Measurements from ENCODE around the gene ANKRD11. TPM values are rescaled to one million over a fixed set of nuclear protein-coding genes. Genes with fewer than 3 reads are reported as not detected.
"Not testable (repeated sequence)": the region's sequence is repeated elsewhere in the genome, so short reads cannot be mapped to it uniquely, and the experiment has no call there.

Gene ANKRD11
- total RNA-seq, 2 donors from 2014 or later = 118 to 159 TPM

DNA sequence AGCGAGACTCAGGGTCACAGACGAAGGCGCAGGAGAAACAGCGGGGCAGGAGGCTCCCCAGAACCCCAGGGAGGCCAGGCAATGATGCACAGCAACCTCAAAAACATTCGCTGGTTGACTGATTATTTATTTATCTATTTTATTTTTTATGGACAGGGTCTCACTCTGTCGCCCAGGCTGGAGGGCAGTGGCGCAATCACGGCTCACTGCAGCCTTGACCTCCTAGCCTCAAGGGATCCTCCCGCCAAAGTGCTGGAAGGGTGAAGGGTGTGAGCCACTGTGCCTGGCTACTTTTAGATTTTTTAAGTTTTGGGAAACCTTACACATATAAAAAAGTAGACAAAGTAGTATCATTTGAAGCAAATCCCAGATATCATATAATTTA lies 189.4 kb downstream of the ANKRD11 start:
- no peak overlapping the region for H3K4me3 Mint-ChIP-seq
- no peaks in the 10 kb centered on the region for H3K27me3 Mint-ChIP-seq (ENCODE audit: insufficient read depth)
- H3K27ac Mint-ChIP-seq = peak overlapping the region; percentile 69
- no peak overlapping the region for H3K9ac ChIP-seq (ENCODE audit: extremely low read depth, low read length, poor library complexity, severe bottlenecking)
- no peaks in the 10 kb centered on the region for H3K9me3 Mint-ChIP-seq
- H3K27me3 ChIP-seq (ENCODE audit: control insufficient read depth, insufficient read depth, low read length, poor library complexity, severe bottlenecking) = no peaks in the 10 kb centered on the region
- no peak overlapping the region for H3K27ac ChIP-seq (ENCODE audit: low read depth, low read length)
- H3K4me3 ChIP-seq (ENCODE audit: low read length) = no peak overlapping the region
- H3K4me1 ChIP-seq (ENCODE audit: control insufficient read depth, insufficient read depth, low read length) = no peaks in the 10 kb centered on the region
- H3K36me3 Mint-ChIP-seq (ENCODE audit: low read depth) = peaks cover 39% of the 10 kb centered on the region
- H3K4me1 Mint-ChIP-seq = peaks cover 13% of the 10 kb centered on the region
- no peak for DNase-seq
- TF ChIP-seq, protein P1, sequence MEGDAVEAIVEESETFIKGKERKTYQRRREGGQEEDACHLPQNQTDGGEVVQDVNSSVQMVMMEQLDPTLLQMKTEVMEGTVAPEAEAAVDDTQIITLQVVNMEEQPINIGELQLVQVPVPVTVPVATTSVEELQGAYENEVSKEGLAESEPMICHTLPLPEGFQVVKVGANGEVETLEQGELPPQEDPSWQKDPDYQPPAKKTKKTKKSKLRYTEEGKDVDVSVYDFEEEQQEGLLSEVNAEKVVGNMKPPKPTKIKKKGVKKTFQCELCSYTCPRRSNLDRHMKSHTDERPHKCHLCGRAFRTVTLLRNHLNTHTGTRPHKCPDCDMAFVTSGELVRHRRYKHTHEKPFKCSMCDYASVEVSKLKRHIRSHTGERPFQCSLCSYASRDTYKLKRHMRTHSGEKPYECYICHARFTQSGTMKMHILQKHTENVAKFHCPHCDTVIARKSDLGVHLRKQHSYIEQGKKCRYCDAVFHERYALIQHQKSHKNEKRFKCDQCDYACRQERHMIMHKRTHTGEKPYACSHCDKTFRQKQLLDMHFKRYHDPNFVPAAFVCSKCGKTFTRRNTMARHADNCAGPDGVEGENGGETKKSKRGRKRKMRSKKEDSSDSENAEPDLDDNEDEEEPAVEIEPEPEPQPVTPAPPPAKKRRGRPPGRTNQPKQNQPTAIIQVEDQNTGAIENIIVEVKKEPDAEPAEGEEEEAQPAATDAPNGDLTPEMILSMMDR (conservative IDR thresholded peaks at IDR 0.05) = no peak
- WGBS, 2 experiments (ENCODE audit: insufficient coverage in 1 of 2, insufficient read length in 1 of 2) = 96 to 100% methylated on average over 5 to 8 of the region's 9 CpGs
- H3K36me3 ChIP-seq (ENCODE audit: control insufficient read depth, insufficient read depth, low read length) = peaks cover 36% of the 10 kb centered on the region
- H3K9me3 ChIP-seq (ENCODE audit: control insufficient read depth, low read length) = no peaks in the 10 kb centered on the region

DNA sequence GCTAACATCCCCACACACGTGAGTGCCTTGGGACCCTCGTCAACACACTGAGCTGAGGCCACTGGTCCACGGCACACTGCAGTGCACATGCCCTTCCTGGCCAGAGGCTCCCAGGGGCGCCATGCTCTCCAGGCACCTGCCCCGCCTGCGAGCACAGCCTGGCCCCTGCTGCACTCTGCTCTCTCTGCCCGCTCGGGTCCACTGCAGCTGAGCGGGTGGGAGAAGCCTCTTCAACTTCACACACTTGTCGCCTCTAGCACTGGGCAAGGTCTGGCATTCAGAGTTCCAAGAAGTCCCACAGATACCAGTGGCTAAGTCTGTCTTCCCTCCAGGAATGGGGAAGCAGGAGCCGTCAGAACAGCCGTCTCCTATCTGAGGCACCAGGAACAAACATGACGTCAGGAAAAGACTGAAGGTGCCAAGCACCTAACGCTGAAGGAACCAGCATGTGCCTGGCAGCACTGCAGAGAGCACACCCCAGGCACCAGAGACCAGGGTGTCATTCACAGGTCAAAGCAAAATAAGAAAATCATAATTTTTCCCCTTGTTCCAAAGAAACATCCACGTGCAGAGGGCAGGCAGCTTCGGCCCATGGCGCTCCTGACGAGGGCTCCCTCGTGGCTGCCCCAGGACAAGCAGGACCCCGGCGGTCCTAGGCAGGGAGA lies 189.9 kb downstream of the ANKRD11 start:
- no peaks in the 10 kb centered on the region for H3K4me1 ChIP-seq (ENCODE audit: control insufficient read depth, insufficient read depth, low read length)
- H3K27me3 ChIP-seq (ENCODE audit: control insufficient read depth, insufficient read depth, low read length, poor library complexity, severe bottlenecking) = no peaks in the 10 kb centered on the region
- Mint-ChIP-seq H3K27me3 (ENCODE audit: insufficient read depth) (no peaks in the 10 kb centered on the region), H3K36me3 (ENCODE audit: low read depth) (peaks cover 39% of the 10 kb centered on the region), H3K9me3 (no peaks in the 10 kb centered on the region), H3K4me3 (no peak overlapping the region), H3K4me1 (peaks cover 14% of the 10 kb centered on the region), H3K27ac (peak overlapping the region; percentile 69)
- TF ChIP-seq, protein P1 (conservative IDR thresholded peaks at IDR 0.05) = peak; percentile 31
- no peak for DNase-seq
- H3K4me3 ChIP-seq (ENCODE audit: low read length) = no peak overlapping the region
- 86 to 89% methylated on average over 15 to 21 of the region's 21 CpGs for WGBS, 2 experiments (ENCODE audit: insufficient coverage in 1 of 2, insufficient read length in 1 of 2)
- H3K36me3 ChIP-seq (ENCODE audit: control insufficient read depth, insufficient read depth, low read length) = peaks cover 36% of the 10 kb centered on the region
- H3K27ac ChIP-seq (ENCODE audit: low read depth, low read length) = no peak overlapping the region
- H3K9ac ChIP-seq (ENCODE audit: extremely low read depth, low read length, poor library complexity, severe bottlenecking) = no peak overlapping the region
- H3K9me3 ChIP-seq (ENCODE audit: control insufficient read depth, low read length) = no peaks in the 10 kb centered on the region

DNA sequence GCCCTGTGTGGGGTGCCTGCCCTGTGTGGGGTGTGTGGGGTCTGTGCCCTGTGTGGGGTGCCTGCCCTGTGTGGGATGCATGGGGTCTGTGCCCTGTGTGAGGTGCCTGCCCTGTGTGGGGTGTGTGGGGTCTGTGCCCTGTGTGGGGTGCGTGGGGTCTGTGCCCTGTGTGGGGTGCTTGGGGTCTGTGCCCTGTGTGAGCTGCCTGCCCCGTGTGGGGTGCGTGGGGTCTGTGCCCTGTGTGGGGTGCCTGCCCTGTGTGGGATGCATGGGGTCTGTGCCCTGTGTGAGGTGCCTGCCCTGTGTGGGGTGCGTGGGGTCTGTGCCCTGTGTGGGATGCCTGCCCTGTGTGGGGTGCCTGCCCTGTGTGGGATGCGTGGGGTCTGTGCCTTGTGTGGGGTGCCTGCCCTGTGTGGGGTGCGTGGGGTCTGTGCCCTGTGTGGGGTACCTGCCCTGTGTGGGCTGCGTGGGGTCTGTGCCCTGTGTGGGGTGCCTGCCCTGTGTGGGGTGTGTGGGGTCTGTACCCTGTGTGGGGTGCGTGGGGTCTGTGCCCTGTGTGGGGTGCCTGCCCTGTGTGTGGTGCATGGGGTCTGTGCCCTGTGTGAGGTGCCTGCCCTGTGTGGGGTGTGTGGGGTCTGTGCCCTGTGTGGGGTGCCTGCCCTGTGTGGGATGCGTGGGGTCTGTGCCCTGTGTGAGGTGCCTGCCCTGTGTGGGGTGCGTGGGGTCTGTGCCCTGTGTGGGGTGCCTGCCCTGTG lies 190.8 kb downstream of the ANKRD11 start:
- DNase-seq; H3K27ac ChIP-seq (ENCODE audit: low read depth, low read length); H3K4me3 ChIP-seq (ENCODE audit: low read length); H3K27ac Mint-ChIP-seq; H3K27me3 ChIP-seq (ENCODE audit: control insufficient read depth, insufficient read depth, low read length, poor library complexity, severe bottlenecking); H3K9me3 ChIP-seq (ENCODE audit: control insufficient read depth, low read length); H3K4me3 Mint-ChIP-seq; H3K9ac ChIP-seq (ENCODE audit: extremely low read depth, low read length, poor library complexity, severe bottlenecking); H3K4me1 ChIP-seq (ENCODE audit: control insufficient read depth, insufficient read depth, low read length); H3K9me3 Mint-ChIP-seq; H3K27me3 Mint-ChIP-seq (ENCODE audit: insufficient read depth): not testable (repeated sequence)
- Mint-ChIP-seq H3K36me3 (ENCODE audit: low read depth) (peaks cover 36% of the 10 kb centered on the region), H3K4me1 (peaks cover 16% of the 10 kb centered on the region)
- peaks cover 34% of the 10 kb centered on the region for H3K36me3 ChIP-seq (ENCODE audit: control insufficient read depth, insufficient read depth, low read length)
- 95 to 100% methylated on average over 1 to 10 of the region's 10 CpGs for WGBS, 2 experiments (ENCODE audit: insufficient coverage in 1 of 2, insufficient read length in 1 of 2)

Measured in endodermal cell (in vitro differentiated cells).